ENCODE data around the gene NDFIP1. TPM values are rescaled to one million over a fixed set of nuclear protein-coding genes. Genes with fewer than 3 reads are reported as not detected.

The NDFIP1 gene
- total and polyA plus RNA-seq, 10 donors, result 14.2 to 111 (median 72.6) TPM

GRCh38 chr5:142189813-142190212 is 81.2 kb downstream of the NDFIP1 start:
- peaks cover 0 to 10% (median 2%) of the 10 kb centered on the region in 6 donors for H3K4me1 ChIP-seq
- no peaks in the 10 kb centered on the region for H3K36me3 ChIP-seq
- TF ChIP-seq CTCF (IDR thresholded peaks at IDR 0.05 in 8 of 11, conservative IDR thresholded peaks at IDR 0.05 in 3 of 11), result no peak
- no peak for TF ChIP-seq POLR2A (IDR thresholded peaks at IDR 0.05)
- TF ChIP-seq POLR2AphosphoS5 (IDR thresholded peaks at IDR 0.05), result no peak
- peaks cover 0 to 5% (median 0%) of the 10 kb centered on the region in 7 donors for H3K27me3 ChIP-seq (replicated peaks in 1 of 7)
- WGBS, 5 donors, result 69 to 87% (median 79%) methylated on average over 6 to 8 of the region's 8 CpGs
- H3K4me3 ChIP-seq, result no peak overlapping the region
- intact Hi-C loops (cut with DNase I; ENCODE audit: low total_unique reads), result no loop called here
- H3K9me3 ChIP-seq, result no peaks in the 10 kb centered on the region
- DNase-seq, result no peak
- no peak overlapping the region for H3K27ac ChIP-seq

- 67 to 90% (median 83%) methylated on average over 5 of the region's 5 CpGs for WGBS, 5 donors
- Histone ChIP-seq H3K27ac (no peak overlapping the region), H3K4me1 (peaks cover 0 to 10% (median 2%) of the 10 kb centered on the region in 6 donors), H3K36me3 (no peaks in the 10 kb centered on the region), H3K9me3 (no peaks in the 10 kb centered on the region), H3K27me3 (replicated peaks in 1 of 7) (no peaks in the 10 kb centered on the region), H3K4me3 (no peak overlapping the region)
- intact Hi-C loops (cut with DNase I; ENCODE audit: low total_unique reads), result no loop called here
- DNase-seq, result no peak
- no peak for TF ChIP-seq POLR2A (IDR thresholded peaks at IDR 0.05)
- TF ChIP-seq CTCF (IDR thresholded peaks at IDR 0.05 in 8 of 11, conservative IDR thresholded peaks at IDR 0.05 in 3 of 11), result no peak
- TF ChIP-seq POLR2AphosphoS5 (IDR thresholded peaks at IDR 0.05), result no peak
Measured at GRCh38 chr5:142191776-142192175, 83.2 kb downstream of the NDFIP1 start.

GRCh38 chr5:142192286-142193113 is 83.9 kb downstream of the NDFIP1 start:
- no peaks in the 10 kb centered on the region for H3K9me3 ChIP-seq

More at GRCh38 chr5:142192286-142193113, 83.9 kb downstream of the NDFIP1 start:
- Histone ChIP-seq H3K27me3 (replicated peaks in 1 of 7) (no peaks in the 10 kb centered on the region), H3K4me1 (peaks cover 0 to 10% (median 2%) of the 10 kb centered on the region in 6 donors), H3K27ac (no peak overlapping the region), H3K36me3 (no peaks in the 10 kb centered on the region), H3K4me3 (no peak overlapping the region)
- WGBS, 5 donors, result 83 to 88% (median 85%) methylated on average over 15 of the region's 15 CpGs
- DNase-seq, result no peak
- no peak for TF ChIP-seq POLR2A (IDR thresholded peaks at IDR 0.05)
- no peak for TF ChIP-seq CTCF (IDR thresholded peaks at IDR 0.05 in 8 of 11, conservative IDR thresholded peaks at IDR 0.05 in 3 of 11)
- TF ChIP-seq POLR2AphosphoS5 (IDR thresholded peaks at IDR 0.05), result no peak
- intact Hi-C loops (cut with DNase I; ENCODE audit: low total_unique reads), result no loop called here

Data from spleen (tissue), 11 donors.